ENCODE data around the gene CEP112. TPM values are rescaled to one million over a fixed set of nuclear protein-coding genes. Genes with fewer than 3 reads are reported as not detected.

The CEP112 gene
- total RNA-seq, 4 donors from 2014 or later, result 0.53 to 41.3 (median 5.7) TPM

DNA sequence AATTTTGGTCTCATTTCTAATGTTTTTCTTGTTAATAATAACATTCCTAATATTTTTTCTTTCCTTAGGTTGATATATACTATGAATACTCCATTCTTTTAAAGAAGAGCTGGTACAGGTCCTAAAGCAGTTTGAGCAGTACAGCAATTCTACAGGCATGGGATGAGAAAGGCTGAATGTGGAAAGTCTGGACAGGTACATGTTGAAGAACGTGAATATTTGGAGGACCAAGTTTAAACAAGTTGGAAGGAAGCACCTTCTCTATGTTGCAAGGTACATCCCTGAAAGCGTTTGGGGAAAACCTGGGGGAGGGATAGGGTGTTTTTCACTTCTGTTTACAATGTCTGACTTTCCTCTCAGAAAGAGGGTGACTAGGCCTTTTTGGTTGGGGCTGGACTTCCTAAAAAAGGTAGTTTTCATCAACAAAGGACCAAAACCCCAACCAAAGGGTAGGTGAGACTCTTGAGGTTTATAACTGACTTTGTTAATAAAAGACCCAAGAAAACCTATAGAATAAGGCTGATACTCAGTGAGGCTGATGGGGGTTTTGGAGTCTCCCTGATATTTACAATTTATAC lies 534.6 kb downstream of the CEP112 start:
- H3K4me1 ChIP-seq, result no peaks in the 10 kb centered on the region
- H3K27ac ChIP-seq, result no peak overlapping the region
- DNase-seq, result no peak
- no peaks in the 10 kb centered on the region for H3K9me3 ChIP-seq
- no peaks in the 10 kb centered on the region for H3K27me3 ChIP-seq
- H3K4me3 ChIP-seq, result no peak overlapping the region
- H3K36me3 ChIP-seq, result no peaks in the 10 kb centered on the region
- TF ChIP-seq, protein P1, sequence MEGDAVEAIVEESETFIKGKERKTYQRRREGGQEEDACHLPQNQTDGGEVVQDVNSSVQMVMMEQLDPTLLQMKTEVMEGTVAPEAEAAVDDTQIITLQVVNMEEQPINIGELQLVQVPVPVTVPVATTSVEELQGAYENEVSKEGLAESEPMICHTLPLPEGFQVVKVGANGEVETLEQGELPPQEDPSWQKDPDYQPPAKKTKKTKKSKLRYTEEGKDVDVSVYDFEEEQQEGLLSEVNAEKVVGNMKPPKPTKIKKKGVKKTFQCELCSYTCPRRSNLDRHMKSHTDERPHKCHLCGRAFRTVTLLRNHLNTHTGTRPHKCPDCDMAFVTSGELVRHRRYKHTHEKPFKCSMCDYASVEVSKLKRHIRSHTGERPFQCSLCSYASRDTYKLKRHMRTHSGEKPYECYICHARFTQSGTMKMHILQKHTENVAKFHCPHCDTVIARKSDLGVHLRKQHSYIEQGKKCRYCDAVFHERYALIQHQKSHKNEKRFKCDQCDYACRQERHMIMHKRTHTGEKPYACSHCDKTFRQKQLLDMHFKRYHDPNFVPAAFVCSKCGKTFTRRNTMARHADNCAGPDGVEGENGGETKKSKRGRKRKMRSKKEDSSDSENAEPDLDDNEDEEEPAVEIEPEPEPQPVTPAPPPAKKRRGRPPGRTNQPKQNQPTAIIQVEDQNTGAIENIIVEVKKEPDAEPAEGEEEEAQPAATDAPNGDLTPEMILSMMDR (IDR thresholded peaks at IDR 0.05), result no peak
- TF ChIP-seq POLR2A (IDR thresholded peaks at IDR 0.05), result no peak

DNA sequence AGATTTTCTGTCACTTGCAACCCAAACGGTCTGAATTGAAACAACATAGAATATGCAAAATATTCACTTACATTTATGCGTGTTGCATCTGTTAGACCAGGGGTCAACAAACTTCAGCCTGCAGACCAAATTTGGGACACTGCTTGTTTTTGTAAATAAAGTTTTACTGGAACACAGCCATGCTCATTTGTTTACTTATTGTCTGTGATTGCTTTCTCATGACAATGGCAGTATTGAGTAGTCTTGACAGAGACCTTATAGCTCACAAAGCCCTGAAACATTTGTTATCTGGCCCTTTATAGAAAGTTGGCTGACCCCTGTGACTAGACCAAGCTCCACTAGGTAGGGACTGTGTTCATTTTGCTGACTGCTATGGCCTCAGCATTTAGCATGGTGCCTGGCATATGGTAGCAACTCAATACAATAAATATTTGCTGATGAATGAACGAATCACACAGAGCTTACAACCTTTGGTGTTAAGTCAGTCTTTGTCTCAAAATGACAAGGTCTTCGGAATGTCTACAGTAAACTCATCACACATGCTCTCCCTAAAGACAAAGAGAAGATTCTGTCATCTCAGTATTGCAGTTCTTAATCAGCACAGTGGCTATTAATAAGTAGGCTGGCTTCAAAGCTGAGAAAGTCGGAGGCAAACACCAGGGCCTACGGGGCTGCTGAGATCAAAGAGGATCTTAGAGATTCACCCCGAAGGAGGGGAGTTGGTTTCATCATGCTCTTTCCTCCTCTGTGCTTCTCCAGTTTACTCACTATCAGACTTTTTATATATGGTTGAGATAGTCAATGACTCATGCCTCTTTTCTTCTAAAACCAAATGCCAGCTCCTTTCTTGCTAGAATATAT lies 535.3 kb downstream of the CEP112 start:
- H3K9me3 ChIP-seq, result no peaks in the 10 kb centered on the region
- no peaks in the 10 kb centered on the region for H3K27me3 ChIP-seq
- TF ChIP-seq, protein P1 (IDR thresholded peaks at IDR 0.05), result no peak
- no peak for TF ChIP-seq POLR2A (IDR thresholded peaks at IDR 0.05)
- no peak overlapping the region for H3K27ac ChIP-seq
- no peak for DNase-seq
- H3K36me3 ChIP-seq, result no peaks in the 10 kb centered on the region
- H3K4me1 ChIP-seq, result no peaks in the 10 kb centered on the region
- no peak overlapping the region for H3K4me3 ChIP-seq

DNA sequence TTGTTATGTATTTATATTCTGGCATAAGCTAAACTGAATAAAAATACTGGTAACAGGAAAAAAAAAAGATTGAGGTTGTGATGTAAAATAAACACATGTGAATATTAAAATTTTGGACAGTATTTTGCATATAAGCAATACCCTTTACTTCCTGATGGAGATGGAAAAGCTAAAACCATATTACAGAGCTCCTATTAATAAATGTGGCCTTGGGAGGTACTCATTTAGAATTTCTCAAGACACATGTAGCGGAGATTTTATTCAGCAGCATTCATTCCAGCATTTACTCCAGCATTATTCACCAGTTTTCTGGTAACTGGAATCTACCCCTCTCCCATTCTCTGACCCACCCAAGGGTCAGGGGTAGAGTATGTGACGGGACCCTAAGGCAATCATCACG lies 536.2 kb downstream of the CEP112 start:
- TF ChIP-seq, protein P1 (IDR thresholded peaks at IDR 0.05), result no peak
- H3K27me3 ChIP-seq, result no peaks in the 10 kb centered on the region
- no peak overlapping the region for H3K4me3 ChIP-seq
- no peaks in the 10 kb centered on the region for H3K36me3 ChIP-seq
- no peaks in the 10 kb centered on the region for H3K9me3 ChIP-seq
- DNase-seq, result no peak
- H3K4me1 ChIP-seq, result no peaks in the 10 kb centered on the region
- H3K27ac ChIP-seq, result no peak overlapping the region

DNA sequence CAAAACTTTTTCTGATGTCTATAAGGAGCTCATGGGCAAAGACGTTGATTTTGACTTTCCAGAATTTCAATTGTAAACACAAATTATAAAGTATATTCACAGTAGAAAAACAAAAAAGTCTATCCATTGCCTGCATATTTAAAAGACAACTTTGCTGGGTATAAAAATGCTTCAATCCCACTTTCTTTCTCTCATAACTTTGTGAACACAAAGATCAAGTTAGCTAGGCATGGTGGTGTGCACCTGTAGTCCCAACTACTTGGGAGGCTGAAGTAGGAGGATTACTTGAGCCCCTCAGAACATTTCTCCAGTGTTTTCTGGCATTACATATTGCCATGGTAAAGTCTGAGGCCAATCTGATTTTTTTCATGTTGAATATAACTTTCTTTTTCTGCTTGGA lies 547.4 kb downstream of the CEP112 start:
- no peaks in the 10 kb centered on the region for H3K27me3 ChIP-seq
- no peak overlapping the region for H3K4me3 ChIP-seq
- no peaks in the 10 kb centered on the region for H3K4me1 ChIP-seq
- no peak for DNase-seq
- TF ChIP-seq, protein P1 (IDR thresholded peaks at IDR 0.05), result no peak
- no peak for TF ChIP-seq POLR2A (IDR thresholded peaks at IDR 0.05)
- H3K36me3 ChIP-seq, result no peaks in the 10 kb centered on the region
- peaks cover 0 to 10% (median 0%) of the 10 kb centered on the region in 4 donors for H3K9me3 ChIP-seq
- H3K27ac ChIP-seq, result no peak overlapping the region

DNA sequence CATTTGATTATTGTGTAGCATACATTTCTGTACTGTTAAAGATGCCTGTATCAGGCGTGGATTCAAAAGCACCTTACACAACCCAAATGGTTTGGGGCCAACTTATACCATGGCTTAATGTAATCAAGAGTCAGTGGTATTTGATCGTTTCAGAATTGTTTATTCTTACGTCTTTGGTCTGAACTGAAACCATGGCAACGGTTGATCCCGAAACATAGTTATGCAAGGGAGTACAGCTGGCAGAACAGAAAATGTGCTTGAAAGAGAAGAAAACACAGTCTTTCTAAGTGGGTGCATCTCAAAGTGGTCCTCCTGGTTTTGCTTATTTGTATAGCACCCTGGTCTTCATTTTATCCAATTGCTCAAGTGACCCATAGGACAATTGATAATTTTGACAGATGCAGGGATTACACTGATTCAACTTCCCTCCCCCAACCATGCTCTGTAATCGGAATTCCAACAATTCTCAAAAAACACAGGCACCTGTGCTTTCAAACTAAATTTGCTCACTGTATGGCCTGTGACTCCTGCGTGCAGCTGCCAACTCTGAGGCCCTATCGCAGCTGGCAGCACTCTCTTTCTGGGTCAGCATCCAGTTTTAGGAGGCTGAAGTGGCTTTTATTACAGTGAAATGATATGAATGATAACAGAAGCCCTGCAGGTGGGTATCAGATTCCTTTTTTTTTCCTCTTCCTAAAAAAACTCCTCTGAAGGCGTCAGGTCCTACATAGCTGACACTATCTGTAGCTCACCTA lies 553.5 kb downstream of the CEP112 start:
- Histone ChIP-seq H3K27ac (no peak overlapping the region), H3K9me3 (no peaks in the 10 kb centered on the region), H3K4me3 (no peak overlapping the region), H3K36me3 (no peaks in the 10 kb centered on the region), H3K4me1 (peaks cover 0 to 14% (median 0%) of the 10 kb centered on the region in 4 donors), H3K27me3 (no peaks in the 10 kb centered on the region)
- no peak for DNase-seq
- TF ChIP-seq, protein P1 (IDR thresholded peaks at IDR 0.05), result no peak
- TF ChIP-seq POLR2A (IDR thresholded peaks at IDR 0.05), result no peak
